B cell (primary cell): ENCODE results near the gene SNX6. TPM values are rescaled to one million over a fixed set of nuclear protein-coding genes. Genes with fewer than 3 reads are reported as not detected.

ENCODE experiments used
- ATAC-seq: fragments of 200-7000 bp; cut with Tn5 transposase; one replicate; pipeline ENCODE4 v1.10.0; 2021; ENCODE audit warnings: low read depth, mild to moderate bottlenecking, moderate number of reproducible peaks, moderate library complexity
- CTCF ChIA-PET: fragments of 350-600 bp; sonication (Branson Sonifier 250); formaldehyde crosslinking; loops from one replicate; lab custom pipeline; 2021; ENCODE audit warnings: antibody characterized with exemption, inconsistent platforms; lab: Charles Lee
- POLR2A ChIA-PET: fragments of 350-600 bp; sonication (Branson Sonifier 250); formaldehyde crosslinking; loops from one replicate; lab custom pipeline; 2021; ENCODE audit warnings: antibody characterized with exemption; lab: Charles Lee
- DNase-seq: peaks from one replicate; pipeline ENCODE4 v3.0.0; 2013
- H2AFZ ChIP-seq: 2 replicates; pipeline ENCODE4 v1.6.1; 2012; ENCODE audit warnings: mild to moderate bottlenecking, low read depth, low read length; ENCODE audit not compliant: insufficient read depth, poor library complexity, severe bottlenecking
- H3K27ac ChIP-seq, 2 donors: 1 replicate in 1 of 2; 2 replicates in 1 of 2; pipeline ENCODE4 v1.5.1; 2012 to 2013; ENCODE audit warnings: low read length in 2 of 2, mild to moderate bottlenecking in 2 of 2, moderate library complexity in 1 of 2
- H3K27me3 ChIP-seq, 4 experiments: fragments of 200-600 bp in 1 of 4; sonication (generic) in 1 of 4; replicated peaks in 1 of 4; 1 replicate in 2 of 4; 2 replicates in 2 of 4; pipeline versions ENCODE4 v1.6.1 to v1.7.0; 2013 to 2016; ENCODE audit warnings: low read length in 3 of 4, mild to moderate bottlenecking in 2 of 4, mixed read lengths in 1 of 4, moderate library complexity in 1 of 4; ENCODE audit not compliant: insufficient read depth in 4 of 4, control insufficient read depth in 3 of 4; ENCODE audit errors: control extremely low read depth in 1 of 4
- H3K36me3 ChIP-seq, 2 experiments: replicated peaks in 1 of 2; 1 replicate in 1 of 2; 2 replicates in 1 of 2; pipeline versions ENCODE4 v1.6.1 to v1.7.1; 2013; ENCODE audit warnings: low read length in 1 of 2; ENCODE audit not compliant: insufficient read depth in 2 of 2, control insufficient read depth in 1 of 2; ENCODE audit errors: control extremely low read depth in 1 of 2, extremely low read depth in 1 of 2
- H3K4me1 ChIP-seq, 2 donors: fragments of 200-600 bp in 1 of 2; sonication (generic) in 1 of 2; 1 replicate in 1 of 2; 2 replicates in 1 of 2; pipeline versions ENCODE4 v1.5.1 to v1.6.1; 2013 to 2017; ENCODE audit warnings: low read length in 2 of 2; ENCODE audit not compliant: control insufficient read depth in 2 of 2, insufficient read depth in 2 of 2
- H3K4me2 ChIP-seq: replicated peaks from 2 replicates; pipeline ENCODE3; 2012; ENCODE audit warnings: mild to moderate bottlenecking, low read depth, low read length; ENCODE audit not compliant: poor library complexity, severe bottlenecking
- H3K4me3 ChIP-seq, 5 experiments: fragments of 200-600 bp in 1 of 5; sonication (generic) in 1 of 5; 1 replicate in 3 of 5; 2 replicates in 2 of 5; pipeline versions ENCODE4 v1.5.1 to v1.7.0; 2011 to 2016; ENCODE audit warnings: low read length in 4 of 5, mild to moderate bottlenecking in 4 of 5, low read depth in 2 of 5, control low read depth in 1 of 5, moderate library complexity in 1 of 5; ENCODE audit not compliant: insufficient read depth in 1 of 5; ENCODE audit errors: control extremely low read depth in 1 of 5, extremely low read depth in 1 of 5
- H3K79me2 ChIP-seq: fragments of 200-600 bp; sonication (generic); one replicate; pipeline ENCODE4 v1.6.0; 2016; ENCODE audit warnings: low read length; ENCODE audit not compliant: control insufficient read depth, insufficient read depth
- H3K9ac ChIP-seq: fragments of 200-600 bp; sonication (generic); 2 replicates; pipeline ENCODE4 v1.6.1; 2017; ENCODE audit warnings: mild to moderate bottlenecking, low read length, moderate library complexity
- H3K9me3 ChIP-seq, 3 donors: one replicate each; pipeline versions ENCODE4 v1.6.1 to v1.7.1; 2013; ENCODE audit warnings: low read length in 2 of 3; ENCODE audit not compliant: control insufficient read depth in 2 of 3, insufficient read depth in 1 of 3; ENCODE audit errors: control extremely low read depth in 1 of 3
- H4K20me1 ChIP-seq: 2 replicates; pipeline ENCODE4 v1.6.0; 2012; ENCODE audit warnings: mild to moderate bottlenecking, low read length; ENCODE audit not compliant: insufficient read depth, control insufficient read depth, poor library complexity, severe bottlenecking
- H3K27ac Mint-ChIP-seq: one replicate; pipeline ENCODE4 v1.8.0; 2021; ENCODE audit warnings: mixed read lengths
- H3K27me3 Mint-ChIP-seq: one replicate; pipeline ENCODE4 v1.8.0; 2021; ENCODE audit warnings: mixed read lengths
- H3K4me1 Mint-ChIP-seq: one replicate; pipeline ENCODE4 v1.8.0; 2021; ENCODE audit warnings: mixed read lengths
- H3K4me3 Mint-ChIP-seq: one replicate; pipeline ENCODE4 v1.8.0; 2021; ENCODE audit warnings: mixed read lengths
- H3K9me3 Mint-ChIP-seq: one replicate; pipeline ENCODE4 v1.8.0; 2022; ENCODE audit warnings: mixed read lengths; ENCODE audit not compliant: insufficient read depth
- CTCF ChIP-seq: fragments of 200-600 bp; IDR thresholded peaks from one replicate; pipeline ENCODE4 v1.8.0; 2022; ENCODE audit warnings: antibody characterized with exemption, mild to moderate bottlenecking
- EZH2 ChIP-seq: IDR thresholded peaks from 2 replicates; pipeline ENCODE4 v1.6.1; 2012; ENCODE audit warnings: borderline replicate concordance, low read depth, mild to moderate bottlenecking, moderate library complexity, low read length; ENCODE audit not compliant: insufficient read depth, poor library complexity, severe bottlenecking
- WGBS: methylation state at CpG from one replicate; pipeline ENCODE4 v1.1.5; 2013; ENCODE audit warnings: missing lambda C conversion rate; ENCODE audit not compliant: insufficient coverage; 5-methylcytosine and 5-hydroxymethylcytosine counted together
- intact Hi-C: fragments of 100-400 bp; cut with micrococcal nuclease; formaldehyde crosslinking; loops from one replicate; pipeline ENCODE4 v1.10.0; 2022
- polyA plus RNA-seq: library from polyadenylated mRNA; depleted of rRNA; stranded (reverse); fragments of >200 nt; gene quantifications from 2 replicates; pipeline ENCODE4 v1.2.3, GENCODE V29; 2012
- total RNA-seq, 2 donors: library from RNA; stranded (reverse); fragments of 120-200 nt in 1 of 2; gene quantifications; 1 replicate in 1 of 2; 2 replicates in 1 of 2; pipeline versions ENCODE4 v1.2.3 to v1.2.4, GENCODE V29; 2013 to 2022

The SNX6 gene
- total and polyA plus RNA-seq, 2 donors (not counting 1 experiment from before 2014, with no cell fraction given): 45.4 to 61.0 TPM

GRCh38 chr14:34537677-34538009, 92.3 kb downstream of the SNX6 start:
- H2AFZ ChIP-seq: no peak overlapping the region
- no peak overlapping the region for H3K4me3 ChIP-seq
- H3K4me1 ChIP-seq: peaks cover 18 to 24% of the 10 kb centered on the region in 2 donors
- no peaks in the 10 kb centered on the region for H3K27me3 Mint-ChIP-seq
- POLR2A ChIA-PET: interaction anchor here (0.5 to 0.6 kb wide), 3 partner anchors 9 to 868 kb away, joined by 3 read pairs; no protein-coding TSS in a partner anchor
- peak overlapping the region; percentile 4 for H3K4me2 ChIP-seq
- DNase-seq (no peak), ATAC-seq (no peak)
- CTCF ChIA-PET: interaction anchor here (0.5 to 1.9 kb wide), 2 partner anchors 28 to 206 kb away, joined by 5 to 6 read pairs; no protein-coding TSS in a partner anchor
- no peaks in the 10 kb centered on the region for H3K27me3 ChIP-seq
- peaks cover 6 to 36% of the 10 kb centered on the region in 2 experiments for H3K36me3 ChIP-seq
- peak overlapping the region; percentile 32 for H3K4me3 Mint-ChIP-seq
- TF ChIP-seq EZH2: no peak
- TF ChIP-seq CTCF: no peak
- intact Hi-C loops: loop anchor here (5.0 kb wide), 7 partner anchors 75 to 1290 kb away; partner anchors contain the start of genes BRMS1L, FAM177A1, NFKBIA and PPP2R3C
- H3K4me1 Mint-ChIP-seq: peaks cover 27% of the 10 kb centered on the region
- H3K9me3 ChIP-seq: no peaks in the 10 kb centered on the region
- H3K9me3 Mint-ChIP-seq: no peaks in the 10 kb centered on the region
- 100% methylated on average over 2 of the region's 4 CpGs for WGBS
- H3K27ac ChIP-seq: peak overlapping the region in 1 of 2 donors; percentile 28
- H3K9ac ChIP-seq: no peak overlapping the region
- H3K79me2 ChIP-seq: peaks cover 34% of the 10 kb centered on the region
- H4K20me1 ChIP-seq: peaks cover 14% of the 10 kb centered on the region
- H3K27ac Mint-ChIP-seq: no peak overlapping the region

GRCh38 chr14:34536951-34537676, 92.8 kb downstream of the SNX6 start:
- peaks cover 18 to 24% of the 10 kb centered on the region in 2 donors for H3K4me1 ChIP-seq
- peaks cover 6 to 41% of the 10 kb centered on the region in 2 experiments for H3K36me3 ChIP-seq
- H3K27ac Mint-ChIP-seq: no peak overlapping the region
- no peak overlapping the region for H3K4me3 ChIP-seq
- peaks cover 14% of the 10 kb centered on the region for H4K20me1 ChIP-seq
- no peak overlapping the region for H2AFZ ChIP-seq
- no peak for DNase-seq
- H3K27me3 ChIP-seq: no peaks in the 10 kb centered on the region
- H3K4me1 Mint-ChIP-seq: peaks cover 27% of the 10 kb centered on the region
- ChIA-PET CTCF (interaction anchor here (0.5 to 1.9 kb wide), 2 partner anchors 27 to 205 kb away, joined by 5 to 6 read pairs; no protein-coding TSS in a partner anchor), POLR2A (interaction anchor here (0.5 to 0.6 kb wide), 2 partner anchors 9 to 303 kb away, joined by 3 read pairs; no protein-coding TSS in a partner anchor)
- H3K9me3 ChIP-seq: no peaks in the 10 kb centered on the region
- H3K9me3 Mint-ChIP-seq: no peaks in the 10 kb centered on the region
- ATAC-seq: no peak
- no peak overlapping the region for H3K9ac ChIP-seq
- no peaks in the 10 kb centered on the region for H3K27me3 Mint-ChIP-seq
- H3K4me2 ChIP-seq: peak overlapping the region; percentile 4
- intact Hi-C loops: loop anchor here (5.0 kb wide), 7 partner anchors 75 to 1290 kb away; partner anchors contain the start of genes BRMS1L, FAM177A1, NFKBIA and PPP2R3C
- H3K4me3 Mint-ChIP-seq: peak overlapping the region; percentile 32
- no peak for TF ChIP-seq CTCF
- TF ChIP-seq EZH2: no peak
- H3K27ac ChIP-seq: peak overlapping the region in 1 of 2 donors; percentile 28
- WGBS: no CpG with 5 or more reads among the region's 4 CpGs
- peaks cover 36% of the 10 kb centered on the region for H3K79me2 ChIP-seq
